Esophagus muscularis mucosa (tissue), 4 donors: ENCODE data around the gene ABI3BP. TPM values are rescaled to one million over a fixed set of nuclear protein-coding genes. Genes with fewer than 3 reads are reported as not detected.

ENCODE experiments used
- DNase-seq: peaks from one replicate; pipeline ENCODE4 v3.0.0-alpha.2; 2017; ENCODE audit errors: extremely low spot score
- H3K27ac ChIP-seq, 4 donors: fragments of 200-600 bp; sonication (generic); replicated peaks in 1 of 4; 1 replicate in 3 of 4; 2 replicates in 1 of 4; pipeline ENCODE4 v1.5.1; 2016 to 2019; ENCODE audit warnings: mild to moderate bottlenecking in 1 of 4
- H3K27me3 ChIP-seq, 4 donors: fragments of 200-600 bp; sonication (generic); one replicate each; pipeline versions ENCODE4 v1.5.1 to v1.6.0; 2016 to 2019
- H3K36me3 ChIP-seq, 4 donors: fragments of 200-600 bp; sonication (generic); one replicate each; pipeline ENCODE4 v1.5.1; 2016 to 2019
- H3K4me1 ChIP-seq, 4 donors: fragments of 200-600 bp; sonication (generic); one replicate each; pipeline ENCODE4 v1.5.1; 2016 to 2019
- H3K4me3 ChIP-seq, 4 donors: fragments of 200-600 bp; sonication (generic); 1 replicate in 2 of 4; 2 replicates in 2 of 4; pipeline ENCODE4 v1.5.1; 2016 to 2019; ENCODE audit warnings: mild to moderate bottlenecking in 4 of 4, moderate library complexity in 1 of 4
- H3K9me3 ChIP-seq, 4 donors: fragments of 200-600 bp; sonication (generic); 1 replicate in 3 of 4; 2 replicates in 1 of 4; pipeline ENCODE4 v1.5.1; 2016 to 2019
- CTCF ChIP-seq, 3 experiments: fragments of 200-600 bp in 2 of 3; fragments of 450-650 bp in 1 of 3; sonication (generic) in 2 of 3; IDR thresholded peaks; one replicate each; pipeline ENCODE4 v1.5.1; 2017 to 2019; ENCODE audit warnings: antibody characterized with exemption in 3 of 3, mild to moderate bottlenecking in 2 of 3, moderate library complexity in 1 of 3
- EP300 ChIP-seq: sonication (generic); formaldehyde crosslinking; IDR thresholded peaks from one replicate; pipeline ENCODE4 v1.6.1; 2017; ENCODE audit warnings: antibody characterized with exemption
- POLR2A ChIP-seq: fragments of 450-650 bp; IDR thresholded peaks from one replicate; pipeline ENCODE4 v1.6.1; 2017; ENCODE audit warnings: antibody characterized with exemption, moderate library complexity, mild to moderate bottlenecking, low read depth
- POLR2AphosphoS5 ChIP-seq, 2 donors: sonication (generic); formaldehyde crosslinking; IDR thresholded peaks; one replicate each; pipeline ENCODE4 v1.6.1; 2017; ENCODE audit warnings: antibody characterized with exemption in 2 of 2
- WGBS: methylation state at CpG from one replicate; pipeline ENCODE4 v1.1.5; 2018; 5-methylcytosine and 5-hydroxymethylcytosine counted together
- intact Hi-C: fragments of 100-400 bp; cut with DNase I; formaldehyde crosslinking; loops from one replicate; pipeline ENCODE4 v1.15.1; 2023
- total RNA-seq, 4 donors: library from RNA; depleted of rRNA; stranded (reverse); fragments of >200 nt; gene quantifications; one replicate each; pipeline versions ENCODE4 v1.1.0 to v1.2.1, GENCODE V29; 2016

The ABI3BP gene, protein sequence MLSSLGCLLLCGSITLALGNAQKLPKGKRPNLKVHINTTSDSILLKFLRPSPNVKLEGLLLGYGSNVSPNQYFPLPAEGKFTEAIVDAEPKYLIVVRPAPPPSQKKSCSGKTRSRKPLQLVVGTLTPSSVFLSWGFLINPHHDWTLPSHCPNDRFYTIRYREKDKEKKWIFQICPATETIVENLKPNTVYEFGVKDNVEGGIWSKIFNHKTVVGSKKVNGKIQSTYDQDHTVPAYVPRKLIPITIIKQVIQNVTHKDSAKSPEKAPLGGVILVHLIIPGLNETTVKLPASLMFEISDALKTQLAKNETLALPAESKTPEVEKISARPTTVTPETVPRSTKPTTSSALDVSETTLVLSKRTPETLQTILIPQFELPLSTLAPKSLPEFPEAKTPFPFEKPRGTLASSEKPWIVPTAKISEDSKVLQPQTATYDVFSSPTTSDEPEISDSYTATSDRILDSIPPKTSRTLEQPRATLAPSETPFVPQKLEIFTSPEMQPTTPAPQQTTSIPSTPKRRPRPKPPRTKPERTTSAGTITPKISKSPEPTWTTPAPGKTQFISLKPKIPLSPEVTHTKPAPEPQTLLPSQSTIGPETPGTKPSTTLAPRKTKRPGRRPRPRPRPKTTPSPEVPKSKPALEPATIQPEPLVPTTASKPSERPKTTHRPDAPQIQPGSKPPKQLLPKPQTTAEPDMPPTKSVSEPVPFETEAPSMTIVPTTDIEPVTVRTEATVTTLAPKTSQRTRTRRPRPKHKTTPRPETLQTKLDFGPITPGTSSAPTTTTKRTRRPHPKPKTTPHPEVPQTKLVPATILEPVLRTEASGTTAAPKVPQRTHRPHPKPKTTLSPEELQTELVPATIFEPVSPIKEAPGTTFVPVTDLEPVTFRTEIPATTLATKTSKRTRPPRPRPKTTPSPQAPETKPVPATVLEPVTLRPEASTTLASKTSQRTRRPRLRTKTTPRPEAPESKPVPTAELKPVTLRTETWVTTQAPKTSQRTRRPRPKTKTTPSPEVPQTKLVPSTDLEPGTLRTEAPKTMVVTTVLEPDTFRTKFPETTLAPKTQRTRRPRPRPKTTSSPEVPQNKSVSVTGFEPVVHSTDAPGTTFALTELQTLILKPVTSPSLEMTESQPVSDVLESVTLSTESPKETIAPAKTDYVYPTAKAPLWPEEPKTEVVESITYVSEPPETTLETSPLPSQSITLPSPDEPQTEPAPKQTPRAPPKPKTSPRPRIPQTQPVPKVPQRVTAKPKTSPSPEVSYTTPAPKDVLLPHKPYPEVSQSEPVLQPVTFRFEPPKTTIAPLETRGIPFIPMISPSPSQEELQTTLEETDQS (N-terminal part only)
- total RNA-seq: 10 to 100 TPM; 25.7 to 67.3 (median 61.5) TPM

DNA sequence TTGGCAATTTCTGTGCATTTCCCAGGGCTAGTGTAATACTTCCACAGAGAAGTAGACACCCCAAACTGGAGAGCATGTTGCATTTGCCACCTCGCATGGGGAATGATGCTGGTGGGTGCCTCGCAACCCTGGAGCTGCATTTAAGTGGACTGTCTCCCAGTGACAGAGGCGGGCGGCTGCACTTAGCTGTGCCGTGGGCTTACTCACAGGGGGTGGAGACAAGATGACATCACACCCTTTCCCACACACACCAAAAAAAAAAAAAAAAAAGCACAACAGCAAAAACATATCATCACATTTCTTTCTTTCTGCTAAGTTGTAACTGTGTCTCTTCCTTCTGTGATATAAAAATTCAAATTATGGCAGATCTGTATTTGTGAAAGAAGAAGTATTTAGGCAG lies at the start of gene ABI3BP:
ABI3BP (minus strand) TSS at position 113 of the 400 bp plus-strand sequence; CDS start at position 76, 37 bp downstream.
- H3K4me1 ChIP-seq: peaks cover 3 to 57% (median 34%) of the 10 kb centered on the region in 4 donors
- no peak for DNase-seq
- H3K27ac ChIP-seq: peak within 1 kb of the TSS; percentile 67 to 79 (median 75)
- no peak for TF ChIP-seq CTCF (IDR thresholded peaks at IDR 0.05)
- peak; percentile 81 to 93 for TF ChIP-seq POLR2AphosphoS5 (IDR thresholded peaks at IDR 0.05)
- H3K36me3 ChIP-seq: no peaks in the 10 kb centered on the region
- intact Hi-C loops: no loop called here
- H3K9me3 ChIP-seq: no peaks in the 10 kb centered on the region
- 15% methylated on average over 5 of the region's 5 CpGs for WGBS
- H3K4me3 ChIP-seq: peak within 1 kb of the TSS; percentile 37 to 61 (median 52)
- H3K27me3 ChIP-seq: no peaks in the 10 kb centered on the region

- no peaks in the 10 kb centered on the region for H3K27me3 ChIP-seq
- no peaks in the 10 kb centered on the region for H3K9me3 ChIP-seq
- DNase-seq: no peak
- TF ChIP-seq EP300 (no peak), CTCF (IDR thresholded peaks at IDR 0.05) (no peak), POLR2AphosphoS5 (IDR thresholded peaks at IDR 0.05) (no peak), POLR2A (no peak)
- no peaks in the 10 kb centered on the region for H3K36me3 ChIP-seq
- H3K4me1 ChIP-seq: peaks cover 0 to 28% (median 17%) of the 10 kb centered on the region in 4 donors
- WGBS: 94% methylated on average over 2 of the region's 2 CpGs
- H3K27ac ChIP-seq: no peak overlapping the region
- no peak overlapping the region for H3K4me3 ChIP-seq
- intact Hi-C loops: no loop called here
These were observed 46.1 kb upstream of the ABI3BP start for GRCh38 chr3:101039285-101039684.

- DNase-seq: no peak
- intact Hi-C loops: no loop called here
- Histone ChIP-seq H3K4me1 (peaks cover 0 to 28% (median 17%) of the 10 kb centered on the region in 4 donors), H3K36me3 (no peaks in the 10 kb centered on the region), H3K27ac (no peak overlapping the region), H3K9me3 (no peaks in the 10 kb centered on the region), H3K4me3 (no peak overlapping the region), H3K27me3 (no peaks in the 10 kb centered on the region)
- TF ChIP-seq POLR2A (no peak), CTCF (IDR thresholded peaks at IDR 0.05) (no peak), POLR2AphosphoS5 (IDR thresholded peaks at IDR 0.05) (no peak), EP300 (no peak)
- 53% methylated on average over 1 of the region's 1 CpG for WGBS
These were observed 45.7 kb upstream of the ABI3BP start for GRCh38 chr3:101038880-101039279.

DNA sequence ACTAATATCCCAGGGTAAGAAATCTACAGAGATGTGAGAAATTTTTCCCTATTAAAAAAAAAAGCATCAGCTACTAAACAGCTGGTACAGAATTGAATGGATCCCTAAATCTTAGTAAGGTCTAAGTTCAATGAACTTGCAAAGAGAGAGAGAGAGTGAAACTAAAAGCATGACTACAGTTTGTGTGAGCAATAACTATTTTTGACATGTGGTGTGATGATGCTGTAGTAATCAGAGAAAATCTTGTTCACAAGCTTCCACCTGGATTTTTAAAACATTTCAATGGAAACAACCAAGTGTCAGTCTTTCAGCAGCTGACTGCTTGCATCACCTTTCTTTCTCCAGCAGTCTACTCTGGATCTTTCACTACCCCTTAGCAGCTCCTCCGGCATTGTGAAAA lies 45.2 kb upstream of the ABI3BP start:
- H3K36me3 ChIP-seq: no peaks in the 10 kb centered on the region
- peaks cover 0 to 24% (median 16%) of the 10 kb centered on the region in 4 donors for H3K4me1 ChIP-seq
- no peaks in the 10 kb centered on the region for H3K9me3 ChIP-seq
- intact Hi-C loops: no loop called here
- TF ChIP-seq POLR2A (no peak), CTCF (IDR thresholded peaks at IDR 0.05) (no peak), POLR2AphosphoS5 (IDR thresholded peaks at IDR 0.05) (no peak), EP300 (no peak)
- H3K27me3 ChIP-seq: no peaks in the 10 kb centered on the region
- no peak for DNase-seq
- no peak overlapping the region for H3K27ac ChIP-seq
- WGBS: 95% methylated on average over 1 of the region's 1 CpG
- no peak overlapping the region for H3K4me3 ChIP-seq
